Mesenchymal stem cell (in vitro differentiated cells and primary cell): Measurements from ENCODE around the gene CAPN3.

ENCODE experiments used
- DNase-seq: peaks from one replicate; pipeline ENCODE4 v3.0.0-alpha.2; 2013
- H2AFZ ChIP-seq: one replicate; pipeline ENCODE4 v1.6.1; 2013; ENCODE audit warnings: low read depth, mild to moderate bottlenecking, control low read depth, inconsistent platforms, low read length, moderate library complexity
- H2AK5ac ChIP-seq: 2 replicates; pipeline ENCODE4 v1.6.1; 2013; ENCODE audit warnings: low read length, moderate library complexity, mild to moderate bottlenecking, inconsistent platforms; ENCODE audit not compliant: severe bottlenecking
- H2BK120ac ChIP-seq: one replicate; pipeline ENCODE4 v1.6.1; 2013; ENCODE audit warnings: low read depth, mild to moderate bottlenecking, inconsistent platforms, low read length, moderate library complexity
- H2BK12ac ChIP-seq, 2 experiments: one replicate each; pipeline ENCODE4 v1.6.1; 2013; ENCODE audit warnings: inconsistent platforms in 2 of 2, low read length in 2 of 2, mild to moderate bottlenecking in 2 of 2, moderate library complexity in 2 of 2, control low read depth in 1 of 2
- H2BK15ac ChIP-seq: one replicate; pipeline ENCODE4 v1.6.1; 2013; ENCODE audit warnings: mild to moderate bottlenecking, low read depth, inconsistent platforms; ENCODE audit not compliant: poor library complexity, severe bottlenecking
- H2BK5ac ChIP-seq: 2 replicates; pipeline ENCODE4 v1.6.1; 2013; ENCODE audit warnings: low read depth, mild to moderate bottlenecking, low read length, control low read depth, inconsistent platforms; ENCODE audit not compliant: poor library complexity, severe bottlenecking
- H3K14ac ChIP-seq, 2 experiments: one replicate each; pipeline ENCODE4 v1.6.1; 2013; ENCODE audit warnings: inconsistent platforms in 2 of 2, low read length in 2 of 2, control low read depth in 1 of 2, mild to moderate bottlenecking in 1 of 2, moderate library complexity in 1 of 2
- H3K18ac ChIP-seq, 2 experiments: one replicate each; pipeline ENCODE4 v1.6.1; 2013; ENCODE audit warnings: inconsistent platforms in 2 of 2, low read length in 2 of 2, control low read depth in 1 of 2, low read depth in 1 of 2, mild to moderate bottlenecking in 1 of 2
- H3K23ac ChIP-seq, 2 experiments: one replicate each; pipeline ENCODE4 v1.6.1; 2013; ENCODE audit warnings: inconsistent platforms in 2 of 2, low read length in 2 of 2, mild to moderate bottlenecking in 2 of 2, moderate library complexity in 2 of 2, control low read depth in 1 of 2
- H3K27ac ChIP-seq: 2 replicates; pipeline ENCODE4 v1.5.1; 2013; ENCODE audit warnings: mild to moderate bottlenecking, moderate library complexity, low read length, control low read depth, inconsistent platforms; ENCODE audit not compliant: poor library complexity, severe bottlenecking
- H3K27me3 ChIP-seq, 2 experiments: 2 replicates each; pipeline versions ENCODE4 v1.6.1 to v1.7.0; 2013; ENCODE audit warnings: low read length in 2 of 2, mild to moderate bottlenecking in 2 of 2, moderate library complexity in 2 of 2, control low read depth in 1 of 2, inconsistent platforms in 1 of 2; ENCODE audit not compliant: control insufficient read depth in 1 of 2, insufficient read depth in 1 of 2
- H3K36me3 ChIP-seq, 2 experiments: 2 replicates each; pipeline versions ENCODE4 v1.6.1 to v1.7.0; 2013; ENCODE audit warnings: low read length in 2 of 2, control low read depth in 1 of 2, inconsistent platforms in 1 of 2, low read depth in 1 of 2, mild to moderate bottlenecking in 1 of 2; ENCODE audit not compliant: insufficient read depth in 2 of 2, control insufficient read depth in 1 of 2
- H3K4ac ChIP-seq, 2 experiments: one replicate each; pipeline ENCODE4 v1.6.1; 2013; ENCODE audit warnings: inconsistent platforms in 2 of 2, low read length in 2 of 2, mild to moderate bottlenecking in 2 of 2, moderate library complexity in 2 of 2, control low read depth in 1 of 2, low read depth in 1 of 2
- H3K4me1 ChIP-seq: 2 replicates; pipeline ENCODE4 v1.6.1; 2013; ENCODE audit warnings: low read depth, low read length, control low read depth; ENCODE audit not compliant: control insufficient read depth, insufficient read depth
- H3K4me2 ChIP-seq: 2 replicates; pipeline ENCODE4 v1.6.1; 2013; ENCODE audit warnings: low read length, mild to moderate bottlenecking, inconsistent platforms; ENCODE audit not compliant: poor library complexity, severe bottlenecking
- H3K4me3 ChIP-seq, 2 experiments: 2 replicates each; pipeline versions ENCODE4 v1.5.1 to v1.7.0; 2013; ENCODE audit warnings: low read length in 2 of 2, mild to moderate bottlenecking in 2 of 2, control low read depth in 1 of 2, low read depth in 1 of 2; ENCODE audit not compliant: insufficient read depth in 1 of 2
- H3K79me1 ChIP-seq: replicated peaks from 2 replicates; pipeline ENCODE4 v1.6.1; 2013; ENCODE audit warnings: mild to moderate bottlenecking, control low read depth, low read length, inconsistent platforms; ENCODE audit not compliant: poor library complexity, severe bottlenecking
- H3K9ac ChIP-seq: 2 replicates; pipeline ENCODE4 v1.7.0; 2013; ENCODE audit warnings: mild to moderate bottlenecking, low read length, moderate library complexity
- H3K9me3 ChIP-seq: 2 replicates; pipeline ENCODE4 v1.7.0; 2013; ENCODE audit warnings: mild to moderate bottlenecking, low read length; ENCODE audit not compliant: control insufficient read depth
- H4K8ac ChIP-seq: one replicate; pipeline ENCODE4 v1.6.1; 2013; ENCODE audit warnings: inconsistent platforms, mild to moderate bottlenecking, low read length, moderate library complexity
- H4K91ac ChIP-seq: one replicate; pipeline ENCODE4 v1.6.1; 2013; ENCODE audit warnings: mild to moderate bottlenecking, low read length, inconsistent platforms
- WGBS: methylation state at CpG from one replicate; pipeline ENCODE4 v1.1.7; 2013; ENCODE audit warnings: mixed read lengths; 5-methylcytosine and 5-hydroxymethylcytosine counted together

CAPN3 gene

DNA sequence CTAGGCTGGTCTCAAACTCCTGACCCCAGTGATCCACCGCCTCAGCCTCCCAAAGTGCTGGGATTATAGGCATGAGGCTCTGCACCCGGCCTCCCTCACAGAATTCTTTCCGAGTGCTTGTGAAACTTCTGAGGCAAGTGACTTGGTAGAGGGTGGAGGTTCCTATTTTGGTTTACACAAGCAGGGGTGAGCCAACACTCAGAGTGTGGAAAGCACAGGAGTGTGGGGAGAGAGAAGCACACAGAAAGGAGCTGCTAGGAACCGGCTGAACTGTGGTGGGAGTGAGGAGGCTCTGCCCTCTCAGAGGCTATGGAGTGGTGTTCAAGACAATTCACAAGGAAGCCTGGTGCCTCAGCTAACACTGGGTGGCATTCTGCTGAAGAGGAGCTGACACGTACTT is 7.7 kb downstream of the CAPN3 start:
- no peaks in the 10 kb centered on the region for H3K79me1 ChIP-seq
- no peak overlapping the region for H2AK5ac ChIP-seq
- H3K18ac ChIP-seq: no peak overlapping the region
- H4K8ac ChIP-seq: no peak overlapping the region
- DNase-seq: peak; percentile 32
- H3K4ac ChIP-seq: no peak overlapping the region
- H3K9me3 ChIP-seq: no peaks in the 10 kb centered on the region
- H3K14ac ChIP-seq: no peak overlapping the region
- H3K4me3 ChIP-seq: no peak overlapping the region
- H2BK120ac ChIP-seq: no peak overlapping the region
- H2AFZ ChIP-seq: no peak overlapping the region
- no peaks in the 10 kb centered on the region for H3K27me3 ChIP-seq
- WGBS: 92% methylated on average over 4 of the region's 5 CpGs
- no peak overlapping the region for H3K23ac ChIP-seq
- H2BK15ac ChIP-seq: no peak overlapping the region
- H3K4me2 ChIP-seq: no peak overlapping the region
- H3K36me3 ChIP-seq: peaks cover 0 to 5% of the 10 kb centered on the region in 2 experiments
- no peak overlapping the region for H3K27ac ChIP-seq
- H2BK5ac ChIP-seq: no peak overlapping the region
- peak overlapping the region in 1 of 2 experiments; percentile 38 for H2BK12ac ChIP-seq
- H4K91ac ChIP-seq: no peak overlapping the region
- no peak overlapping the region for H3K9ac ChIP-seq
- H3K4me1 ChIP-seq: no peaks in the 10 kb centered on the region

DNA sequence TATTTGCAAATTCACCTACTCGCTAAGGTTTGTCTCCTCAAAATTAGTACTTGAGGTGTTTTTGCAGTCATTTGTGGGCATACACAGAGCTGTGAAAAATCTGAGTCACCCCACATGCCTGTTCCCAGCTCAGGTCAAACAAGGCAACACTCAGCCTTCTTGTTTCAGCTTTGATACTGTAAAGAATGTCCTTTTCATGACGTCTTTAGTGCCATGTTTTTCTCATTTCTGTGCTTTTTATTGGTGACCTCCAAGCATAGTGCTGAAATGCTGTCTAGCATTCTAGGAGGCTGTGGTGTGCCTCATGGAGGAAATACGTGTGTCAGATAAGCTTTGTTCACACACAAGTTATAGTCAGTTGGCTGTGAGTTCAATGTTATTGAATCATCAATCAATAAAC is 8.8 kb downstream of the CAPN3 start:
- Histone ChIP-seq H4K8ac (no peak overlapping the region), H3K36me3 (peaks cover 0 to 2% of the 10 kb centered on the region in 2 experiments), H2BK15ac (no peak overlapping the region), H2BK5ac (no peak overlapping the region), H2BK12ac (no peak overlapping the region), H3K4me1 (no peaks in the 10 kb centered on the region), H3K23ac (no peak overlapping the region), H3K4me3 (no peak overlapping the region), H2AFZ (no peak overlapping the region), H3K79me1 (no peaks in the 10 kb centered on the region), H3K4me2 (no peak overlapping the region), H3K27ac (no peak overlapping the region), H2AK5ac (no peak overlapping the region), H3K9me3 (no peaks in the 10 kb centered on the region), H3K14ac (no peak overlapping the region), H3K9ac (no peak overlapping the region), H3K18ac (no peak overlapping the region), H4K91ac (no peak overlapping the region), H2BK120ac (no peak overlapping the region), H3K4ac (no peak overlapping the region), H3K27me3 (no peaks in the 10 kb centered on the region)
- no peak for DNase-seq
- WGBS: 93% methylated on average over 2 of the region's 3 CpGs

DNA sequence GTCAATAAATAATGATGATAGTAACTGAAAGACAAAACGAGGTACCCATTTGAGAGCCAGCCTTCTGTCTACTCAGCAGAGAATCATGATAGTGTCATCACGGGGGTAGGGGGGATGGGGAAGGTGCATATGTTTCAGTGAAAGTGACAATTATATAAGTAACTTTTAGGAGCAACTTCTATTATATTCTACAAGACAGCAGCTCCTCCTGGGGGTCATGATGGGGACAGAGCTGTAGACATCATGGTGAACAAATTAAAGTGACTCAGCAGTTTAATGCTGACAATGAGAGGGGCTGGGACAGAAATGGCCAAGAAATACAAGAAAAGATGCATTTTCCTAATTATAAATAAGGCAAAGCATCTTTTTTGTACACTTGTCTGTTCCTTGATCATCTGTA is 11.8 kb downstream of the CAPN3 start:
- Histone ChIP-seq H3K27ac (no peak overlapping the region), H3K4me3 (no peak overlapping the region), H3K9me3 (no peaks in the 10 kb centered on the region), H3K4me2 (no peak overlapping the region), H2BK120ac (no peak overlapping the region), H3K14ac (no peak overlapping the region), H2BK12ac (no peak overlapping the region), H4K8ac (no peak overlapping the region), H3K18ac (no peak overlapping the region), H2BK5ac (no peak overlapping the region), H4K91ac (no peak overlapping the region), H3K79me1 (no peaks in the 10 kb centered on the region), H3K23ac (no peak overlapping the region), H3K9ac (no peak overlapping the region), H3K4ac (no peak overlapping the region), H2BK15ac (no peak overlapping the region), H2AK5ac (no peak overlapping the region), H3K4me1 (no peaks in the 10 kb centered on the region), H3K27me3 (no peaks in the 10 kb centered on the region), H3K36me3 (no peaks in the 10 kb centered on the region), H2AFZ (no peak overlapping the region)
- DNase-seq: peak; percentile 35
- 86% methylated on average over 1 of the region's 2 CpGs for WGBS

- WGBS: 100% methylated on average over 1 of the region's 1 CpG
- Histone ChIP-seq H2AFZ (no peak overlapping the region), H3K79me1 (no peaks in the 10 kb centered on the region), H2AK5ac (no peak overlapping the region), H3K9me3 (no peaks in the 10 kb centered on the region), H2BK12ac (no peak overlapping the region), H3K9ac (no peak overlapping the region), H3K14ac (no peak overlapping the region), H3K23ac (no peak overlapping the region), H3K4me2 (no peak overlapping the region), H3K4me1 (no peaks in the 10 kb centered on the region), H2BK5ac (no peak overlapping the region), H3K36me3 (no peaks in the 10 kb centered on the region), H2BK120ac (no peak overlapping the region), H4K91ac (no peak overlapping the region), H3K4ac (no peak overlapping the region), H3K18ac (no peak overlapping the region), H2BK15ac (no peak overlapping the region), H4K8ac (no peak overlapping the region), H3K27ac (no peak overlapping the region), H3K4me3 (no peak overlapping the region), H3K27me3 (no peaks in the 10 kb centered on the region)
- no peak for DNase-seq
These were observed 14.0 kb downstream of the CAPN3 start for GRCh38 chr15:42373274-42373673.
